Measurements from ENCODE around the gene SLC6A18.

- TF ChIP-seq NR2C2 (CRISPR knock-in tag; IDR thresholded peaks at IDR 0.05) (no peak), NR2C2 (tag; IDR thresholded peaks at IDR 0.05) (no peak), GABPA (tag; conservative IDR thresholded peaks at IDR 0.05; ENCODE audit: low read depth) (no peak), PPARD (CRISPR knock-in tag; IDR thresholded peaks at IDR 0.05) (no peak), ATF1 (CRISPR knock-in tag; IDR thresholded peaks at IDR 0.05) (no peak), ATF1 (tag; IDR thresholded peaks at IDR 0.05) (no peak), NFRKB (IDR thresholded peaks at IDR 0.05; ENCODE audit: low read depth) (no peak), FOXK1 (CRISPR knock-in tag; IDR thresholded peaks at IDR 0.05; ENCODE audit: borderline replicate concordance) (no peak), ZNF395 (CRISPR knock-in tag; IDR thresholded peaks at IDR 0.05) (no peak), HMG20A (CRISPR knock-in tag; conservative IDR thresholded peaks at IDR 0.05) (no peak)
Measured at GRCh38 chr5:1245905-1246576, 20.9 kb downstream of the SLC6A18 start.

Data from K562 (cell line).